ENCODE measurements around the gene MYH9. TPM values are rescaled to one million over a fixed set of nuclear protein-coding genes. Genes with fewer than 3 reads are reported as not detected.
A peak's percentile ranks its signal among the peaks of the same experiment; 100 is the strongest.

MYH9 gene
- total RNA-seq, 2 experiments from 2014 or later, result 695 to 913 TPM

- H3K36me3 Mint-ChIP-seq, result peaks cover 71% of the 10 kb centered on the region
- H3K9me3 Mint-ChIP-seq (ENCODE audit: low read depth), result no peaks in the 10 kb centered on the region
- ATAC-seq, result no peak
These were observed 47.1 kb downstream of the MYH9 start for GRCh38 chr22:36340621-36341020.

GRCh38 chr22:36339171-36340065, 48.3 kb downstream of the MYH9 start:
- DNase-seq (peak; percentile 66), ATAC-seq (peak; percentile 29)
- CTCF ChIA-PET, result interaction anchor here (0.7 to 2.9 kb wide), 17 partner anchors 8 to 136 kb away, joined by 3 to 9 read pairs (median 3); partner anchors contain the start of gene MYH9
- Mint-ChIP-seq H3K27ac (peak overlapping the region; percentile 86), H3K36me3 (peaks cover 74% of the 10 kb centered on the region), H3K9me3 (ENCODE audit: low read depth) (no peaks in the 10 kb centered on the region), H3K4me1 (peaks cover 93% of the 10 kb centered on the region), H3K27me3 (no peaks in the 10 kb centered on the region), H3K4me3 (peak overlapping the region; percentile 26)

More at GRCh38 chr22:36340621-36341020, 47.1 kb downstream of the MYH9 start:
- CTCF ChIA-PET, result interaction anchor here (0.6 to 1.8 kb wide), 7 partner anchors 9 to 38 kb away, joined by 3 to 7 read pairs (median 4); no protein-coding TSS in a partner anchor
- H3K4me1 Mint-ChIP-seq, result peaks cover 93% of the 10 kb centered on the region
- H3K4me3 Mint-ChIP-seq, result peak overlapping the region; percentile 4
- no peaks in the 10 kb centered on the region for H3K27me3 Mint-ChIP-seq
- H3K27ac Mint-ChIP-seq, result peak overlapping the region; percentile 91
- DNase-seq, result no peak

GRCh38 chr22:36337365-36338130, 50.2 kb downstream of the MYH9 start:
- Mint-ChIP-seq H3K9me3 (ENCODE audit: low read depth) (no peaks in the 10 kb centered on the region), H3K4me1 (peaks cover 96% of the 10 kb centered on the region), H3K4me3 (peak overlapping the region; percentile 4), H3K27me3 (no peaks in the 10 kb centered on the region), H3K36me3 (peaks cover 77% of the 10 kb centered on the region), H3K27ac (peak overlapping the region; percentile 99)
- ATAC-seq, result no peak
- no peak for DNase-seq
- CTCF ChIA-PET, result interaction anchor here (0.5 to 2.9 kb wide), 7 partner anchors 11 to 1562 kb away, joined by 3 to 9 read pairs (median 5); no protein-coding TSS in a partner anchor

GRCh38 chr22:36336246-36337182, 51.3 kb downstream of the MYH9 start:
- peak overlapping the region; percentile 99 for H3K27ac Mint-ChIP-seq
- DNase-seq, result no peak
- H3K27me3 Mint-ChIP-seq, result no peaks in the 10 kb centered on the region
- peak overlapping the region; percentile 77 for H3K4me3 Mint-ChIP-seq
- no peak for ATAC-seq
- peaks cover 96% of the 10 kb centered on the region for H3K4me1 Mint-ChIP-seq
- peaks cover 74% of the 10 kb centered on the region for H3K36me3 Mint-ChIP-seq
- CTCF ChIA-PET, result interaction anchor here (1.0 to 6.1 kb wide), 8 partner anchors 12 to 48 kb away, joined by 4 to 45 read pairs (median 6); no protein-coding TSS in a partner anchor
- H3K9me3 Mint-ChIP-seq (ENCODE audit: low read depth), result no peaks in the 10 kb centered on the region

GRCh38 chr22:36335621-36336020, 52.1 kb downstream of the MYH9 start:
- Mint-ChIP-seq H3K4me1 (peaks cover 96% of the 10 kb centered on the region), H3K9me3 (ENCODE audit: low read depth) (no peaks in the 10 kb centered on the region), H3K27me3 (no peaks in the 10 kb centered on the region), H3K4me3 (peak overlapping the region; percentile 77), H3K27ac (peak overlapping the region; percentile 99), H3K36me3 (peaks cover 72% of the 10 kb centered on the region)
- ATAC-seq (no peak), DNase-seq (peak; percentile 47)
- CTCF ChIA-PET, result interaction anchor here (0.8 to 6.1 kb wide), 13 partner anchors 8 to 134 kb away, joined by 3 to 45 read pairs (median 6); no protein-coding TSS in a partner anchor

GRCh38 chr22:36334821-36335603, 52.8 kb downstream of the MYH9 start:
- Mint-ChIP-seq H3K27ac (peak overlapping the region; percentile 99), H3K36me3 (peaks cover 77% of the 10 kb centered on the region), H3K4me3 (peak overlapping the region; percentile 77), H3K4me1 (peaks cover 96% of the 10 kb centered on the region), H3K9me3 (ENCODE audit: low read depth) (no peaks in the 10 kb centered on the region), H3K27me3 (no peaks in the 10 kb centered on the region)
- CTCF ChIA-PET, result interaction anchor here (0.8 to 6.1 kb wide), 18 partner anchors 9 to 152 kb away, joined by 3 to 45 read pairs (median 6); no protein-coding TSS in a partner anchor
- no peak for ATAC-seq
- peak; percentile 54 for DNase-seq

- peak overlapping the region; percentile 77 for H3K4me3 Mint-ChIP-seq
- H3K4me1 Mint-ChIP-seq, result peaks cover 96% of the 10 kb centered on the region
- peak; percentile 71 for DNase-seq
- ATAC-seq, result no peak
- CTCF ChIA-PET, result interaction anchor here (1.0 to 6.1 kb wide), 20 partner anchors 10 to 153 kb away, joined by 3 to 45 read pairs (median 6); partner anchors contain the start of gene TXN2
- H3K9me3 Mint-ChIP-seq (ENCODE audit: low read depth), result no peaks in the 10 kb centered on the region
- peaks cover 77% of the 10 kb centered on the region for H3K36me3 Mint-ChIP-seq
- H3K27me3 Mint-ChIP-seq, result no peaks in the 10 kb centered on the region
- peak overlapping the region; percentile 99 for H3K27ac Mint-ChIP-seq
These were observed 53.5 kb downstream of the MYH9 start for GRCh38 chr22:36334081-36334820.

- CTCF ChIA-PET, result interaction anchor here (0.8 to 6.1 kb wide), 21 partner anchors 10 to 153 kb away, joined by 3 to 45 read pairs (median 6); partner anchors contain the start of gene TXN2
- no peak for DNase-seq
- H3K4me3 Mint-ChIP-seq, result peak overlapping the region; percentile 77
- H3K27me3 Mint-ChIP-seq, result no peaks in the 10 kb centered on the region
- H3K4me1 Mint-ChIP-seq, result peaks cover 96% of the 10 kb centered on the region
- no peaks in the 10 kb centered on the region for H3K9me3 Mint-ChIP-seq (ENCODE audit: low read depth)
- H3K27ac Mint-ChIP-seq, result peak overlapping the region; percentile 99
- H3K36me3 Mint-ChIP-seq, result peaks cover 76% of the 10 kb centered on the region
- ATAC-seq, result no peak
These were observed 54.1 kb downstream of the MYH9 start for GRCh38 chr22:36333644-36334043.

- Mint-ChIP-seq H3K27ac (peak overlapping the region; percentile 99), H3K4me3 (peak overlapping the region; percentile 77), H3K4me1 (peaks cover 99% of the 10 kb centered on the region), H3K9me3 (ENCODE audit: low read depth) (no peaks in the 10 kb centered on the region), H3K27me3 (no peaks in the 10 kb centered on the region), H3K36me3 (peaks cover 83% of the 10 kb centered on the region)
- CTCF ChIA-PET, result interaction anchor here (0.8 to 6.1 kb wide), 20 partner anchors 10 to 154 kb away, joined by 3 to 45 read pairs (median 6); partner anchors contain the start of genes MYH9 and TXN2
- ATAC-seq (peak; percentile 16), DNase-seq (peak; percentile 83)
These were observed 55.0 kb downstream of the MYH9 start for GRCh38 chr22:36332623-36333332.

- H3K4me3 Mint-ChIP-seq, result peak overlapping the region; percentile 77
- no peaks in the 10 kb centered on the region for H3K9me3 Mint-ChIP-seq (ENCODE audit: low read depth)
- peak overlapping the region; percentile 99 for H3K27ac Mint-ChIP-seq
- DNase-seq (peak; percentile 88), ATAC-seq (peak; percentile 28)
- H3K27me3 Mint-ChIP-seq, result no peaks in the 10 kb centered on the region
- H3K36me3 Mint-ChIP-seq, result peaks cover 82% of the 10 kb centered on the region
- CTCF ChIA-PET, result interaction anchor here (0.8 to 6.1 kb wide), 19 partner anchors 8 to 138 kb away, joined by 3 to 45 read pairs (median 5); partner anchors contain the start of genes APOL2 and MYH9
- H3K4me1 Mint-ChIP-seq, result peaks cover 98% of the 10 kb centered on the region
These were observed 55.7 kb downstream of the MYH9 start for GRCh38 chr22:36331912-36332622.
